Measurements from ENCODE around the gene DCTN2. TPM values are rescaled to one million over a fixed set of nuclear protein-coding genes. Genes with fewer than 3 reads are reported as not detected.

Gene DCTN2
- total and polyA plus RNA-seq, 2 donors (not counting 1 experiment from before 2014, with no cell fraction given), result 59.4 to 94.3 TPM

- no peak overlapping the region for H3K4me2 ChIP-seq (replicated peaks; ENCODE audit: low read depth, low read length, poor library complexity, severe bottlenecking)
- no peak overlapping the region for H2AFZ ChIP-seq (ENCODE audit: insufficient read depth, low read depth, low read length, poor library complexity, severe bottlenecking)
- POLR2A ChIA-PET, result no interaction called here
- no peak for ATAC-seq (ENCODE audit: low read depth)
- WGBS (ENCODE audit: insufficient coverage), result 89% methylated on average over 1 of the region's 4 CpGs
- H4K20me1 ChIP-seq (ENCODE audit: control insufficient read depth, insufficient read depth, low read length, poor library complexity, severe bottlenecking), result no peaks in the 10 kb centered on the region
- CTCF ChIA-PET, result interaction anchor here (0.8 to 7.2 kb wide), 7 partner anchors 9 to 58 kb away, joined by 3 to 122 read pairs (median 4); partner anchors contain the start of genes ARHGEF25 and B4GALNT1
- no peak overlapping the region for H3K27ac ChIP-seq (ENCODE audit: low read length in 2 of 2)
- peaks cover 0 to 34% (median 5%) of the 10 kb centered on the region in 4 experiments for H3K27me3 ChIP-seq (replicated peaks in 1 of 4; ENCODE audit: control extremely low read depth in 1 of 4, control insufficient read depth in 3 of 4, insufficient read depth in 4 of 4, low read length in 3 of 4)
- H3K9me3 ChIP-seq (ENCODE audit: control extremely low read depth in 1 of 3, control insufficient read depth in 2 of 3, insufficient read depth in 1 of 3, low read length in 2 of 3), result no peaks in the 10 kb centered on the region
- H3K79me2 ChIP-seq (ENCODE audit: control insufficient read depth, insufficient read depth, low read length), result no peaks in the 10 kb centered on the region
- H3K4me3 ChIP-seq (ENCODE audit: control extremely low read depth in 1 of 5, extremely low read depth in 1 of 5, insufficient read depth in 1 of 5, low read depth in 2 of 5, low read length in 4 of 5), result no peak overlapping the region
- intact Hi-C loops (cut with micrococcal nuclease), result no loop called here
- Mint-ChIP-seq H3K4me3 (no peak overlapping the region), H3K27me3 (peaks cover 14% of the 10 kb centered on the region), H3K9me3 (ENCODE audit: insufficient read depth) (no peaks in the 10 kb centered on the region), H3K4me1 (peaks cover 2% of the 10 kb centered on the region), H3K27ac (no peak overlapping the region)
- TF ChIP-seq CTCF (IDR thresholded peaks at IDR 0.05) (no peak), EZH2 (IDR thresholded peaks at IDR 0.05; ENCODE audit: borderline replicate concordance, insufficient read depth, low read depth, low read length, poor library complexity, severe bottlenecking) (no peak)
- H3K36me3 ChIP-seq (replicated peaks in 1 of 2; ENCODE audit: control extremely low read depth in 1 of 2, control insufficient read depth in 1 of 2, extremely low read depth in 1 of 2, insufficient read depth in 2 of 2, low read length in 1 of 2), result no peaks in the 10 kb centered on the region
- H3K9ac ChIP-seq (ENCODE audit: low read length), result no peak overlapping the region
- DNase-seq, result no peak
- H3K4me1 ChIP-seq (ENCODE audit: control insufficient read depth in 2 of 2, insufficient read depth in 2 of 2, low read length in 2 of 2), result peaks cover 0 to 3% of the 10 kb centered on the region in 2 donors
Observed at GRCh38 chr12:57580466-57580795, 33.4 kb upstream of the DCTN2 start.

GRCh38 chr12:57579677-57580465 is 32.9 kb upstream of the DCTN2 start:
- Histone ChIP-seq H3K27ac (ENCODE audit: low read length in 2 of 2) (no peak overlapping the region), H3K79me2 (ENCODE audit: control insufficient read depth, insufficient read depth, low read length) (no peaks in the 10 kb centered on the region), H3K9me3 (ENCODE audit: control extremely low read depth in 1 of 3, control insufficient read depth in 2 of 3, insufficient read depth in 1 of 3, low read length in 2 of 3) (no peaks in the 10 kb centered on the region), H3K36me3 (replicated peaks in 1 of 2; ENCODE audit: control extremely low read depth in 1 of 2, control insufficient read depth in 1 of 2, extremely low read depth in 1 of 2, insufficient read depth in 2 of 2, low read length in 1 of 2) (no peaks in the 10 kb centered on the region), H2AFZ (ENCODE audit: insufficient read depth, low read depth, low read length, poor library complexity, severe bottlenecking) (no peak overlapping the region), H3K27me3 (replicated peaks in 1 of 4; ENCODE audit: control extremely low read depth in 1 of 4, control insufficient read depth in 3 of 4, insufficient read depth in 4 of 4, low read length in 3 of 4) (peaks cover 0 to 31% (median 5%) of the 10 kb centered on the region in 4 experiments), H3K4me1 (ENCODE audit: control insufficient read depth in 2 of 2, insufficient read depth in 2 of 2, low read length in 2 of 2) (peaks cover 0 to 3% of the 10 kb centered on the region in 2 donors), H4K20me1 (ENCODE audit: control insufficient read depth, insufficient read depth, low read length, poor library complexity, severe bottlenecking) (no peaks in the 10 kb centered on the region), H3K4me2 (replicated peaks; ENCODE audit: low read depth, low read length, poor library complexity, severe bottlenecking) (no peak overlapping the region), H3K9ac (ENCODE audit: low read length) (no peak overlapping the region), H3K4me3 (ENCODE audit: control extremely low read depth in 1 of 5, extremely low read depth in 1 of 5, insufficient read depth in 1 of 5, low read depth in 2 of 5, low read length in 4 of 5) (no peak overlapping the region)
- 96% methylated on average over 5 of the region's 8 CpGs for whole genome bisulfite sequencing (ENCODE audit: insufficient coverage)
- no peak overlapping the region for H3K4me3 Mint-ChIP-seq
- intact Hi-C loops (cut with micrococcal nuclease), result no loop called here
- ATAC-seq (ENCODE audit: low read depth) (no peak), DNase-seq (no peak)
- no peak overlapping the region for H3K27ac Mint-ChIP-seq
- ChIA-PET POLR2A (no interaction called here), CTCF (interaction anchor here (0.8 to 7.2 kb wide), 7 partner anchors 9 to 58 kb away, joined by 3 to 122 read pairs (median 4); partner anchors contain the start of genes ARHGEF25 and B4GALNT1)
- no peak for TF ChIP-seq EZH2 (IDR thresholded peaks at IDR 0.05; ENCODE audit: borderline replicate concordance, insufficient read depth, low read depth, low read length, poor library complexity, severe bottlenecking)
- H3K27me3 Mint-ChIP-seq, result peaks cover 14% of the 10 kb centered on the region
- no peaks in the 10 kb centered on the region for H3K9me3 Mint-ChIP-seq (ENCODE audit: insufficient read depth)
- peaks cover 2% of the 10 kb centered on the region for H3K4me1 Mint-ChIP-seq
